Upper lobe of right lung (tissue), 1 donor: ENCODE data around the gene TBC1D14. TPM values are rescaled to one million over a fixed set of nuclear protein-coding genes. Genes with fewer than 3 reads are reported as not detected.

Source experiments
- ATAC-seq: fragments of 200-7000 bp; cut with Tn5 transposase; one replicate; pipeline ENCODE4 v1.9.1; 2020; ENCODE audit warnings: mild to moderate bottlenecking, moderate library complexity
- DNase-seq: peaks from one replicate; pipeline ENCODE4 v3.0.0-alpha.2; 2020
- H3K27ac ChIP-seq: fragments of 200-600 bp; one replicate; pipeline ENCODE4 v1.8.0; 2022
- H3K27me3 ChIP-seq: fragments of 200-600 bp; one replicate; pipeline ENCODE4 v1.8.0; 2022; ENCODE audit warnings: mild to moderate bottlenecking
- H3K36me3 ChIP-seq: fragments of 200-600 bp; one replicate; pipeline ENCODE4 v1.8.0; 2022
- H3K4me1 ChIP-seq: fragments of 200-600 bp; one replicate; pipeline ENCODE4 v1.8.0; 2022
- H3K4me3 ChIP-seq: fragments of 200-600 bp; one replicate; pipeline ENCODE4 v1.8.0; 2022; ENCODE audit warnings: mild to moderate bottlenecking
- H3K9me3 ChIP-seq: fragments of 200-600 bp; one replicate; pipeline ENCODE4 v1.8.0; 2022
- intact Hi-C: fragments of 100-400 bp; cut with DNase I; formaldehyde crosslinking; loops from one replicate; pipeline ENCODE4 v1.11.0; 2022
- total RNA-seq: library from RNA; stranded (reverse); fragmentation: NEBNext Ultra II Directional; extraction: Animal tissue kit (Norgen Biotek cat#: 25700); gene quantifications from one replicate; pipeline ENCODE4 v1.2.1, GENCODE V29; 2021
- TF ChIP-seq, protein P1 (sequence below): fragments of 200-600 bp; IDR thresholded peaks from one replicate; pipeline ENCODE4 v1.8.0; 2022; ENCODE audit warnings: antibody characterized with exemption
- donor health status: DM: no; HTN: yes; CAD: no; lungs with severe emphysema.

The TBC1D14 gene
- total RNA-seq, 1 donor from 2014 or later: 51.8 TPM

GRCh38 chr4:7068883-7069282, 159.3 kb downstream of the TBC1D14 start:
- Histone ChIP-seq H3K27ac (peak overlapping the region; percentile 89), H3K36me3 (peaks cover 12% of the 10 kb centered on the region), H3K4me3 (peak overlapping the region; percentile 82), H3K9me3 (no peaks in the 10 kb centered on the region), H3K4me1 (peaks cover 28% of the 10 kb centered on the region), H3K27me3 (no peaks in the 10 kb centered on the region)
- TF ChIP-seq, protein P1, sequence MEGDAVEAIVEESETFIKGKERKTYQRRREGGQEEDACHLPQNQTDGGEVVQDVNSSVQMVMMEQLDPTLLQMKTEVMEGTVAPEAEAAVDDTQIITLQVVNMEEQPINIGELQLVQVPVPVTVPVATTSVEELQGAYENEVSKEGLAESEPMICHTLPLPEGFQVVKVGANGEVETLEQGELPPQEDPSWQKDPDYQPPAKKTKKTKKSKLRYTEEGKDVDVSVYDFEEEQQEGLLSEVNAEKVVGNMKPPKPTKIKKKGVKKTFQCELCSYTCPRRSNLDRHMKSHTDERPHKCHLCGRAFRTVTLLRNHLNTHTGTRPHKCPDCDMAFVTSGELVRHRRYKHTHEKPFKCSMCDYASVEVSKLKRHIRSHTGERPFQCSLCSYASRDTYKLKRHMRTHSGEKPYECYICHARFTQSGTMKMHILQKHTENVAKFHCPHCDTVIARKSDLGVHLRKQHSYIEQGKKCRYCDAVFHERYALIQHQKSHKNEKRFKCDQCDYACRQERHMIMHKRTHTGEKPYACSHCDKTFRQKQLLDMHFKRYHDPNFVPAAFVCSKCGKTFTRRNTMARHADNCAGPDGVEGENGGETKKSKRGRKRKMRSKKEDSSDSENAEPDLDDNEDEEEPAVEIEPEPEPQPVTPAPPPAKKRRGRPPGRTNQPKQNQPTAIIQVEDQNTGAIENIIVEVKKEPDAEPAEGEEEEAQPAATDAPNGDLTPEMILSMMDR: no peak
- no peak for ATAC-seq
- DNase-seq: no peak
- intact Hi-C loops: no loop called here

DNA sequence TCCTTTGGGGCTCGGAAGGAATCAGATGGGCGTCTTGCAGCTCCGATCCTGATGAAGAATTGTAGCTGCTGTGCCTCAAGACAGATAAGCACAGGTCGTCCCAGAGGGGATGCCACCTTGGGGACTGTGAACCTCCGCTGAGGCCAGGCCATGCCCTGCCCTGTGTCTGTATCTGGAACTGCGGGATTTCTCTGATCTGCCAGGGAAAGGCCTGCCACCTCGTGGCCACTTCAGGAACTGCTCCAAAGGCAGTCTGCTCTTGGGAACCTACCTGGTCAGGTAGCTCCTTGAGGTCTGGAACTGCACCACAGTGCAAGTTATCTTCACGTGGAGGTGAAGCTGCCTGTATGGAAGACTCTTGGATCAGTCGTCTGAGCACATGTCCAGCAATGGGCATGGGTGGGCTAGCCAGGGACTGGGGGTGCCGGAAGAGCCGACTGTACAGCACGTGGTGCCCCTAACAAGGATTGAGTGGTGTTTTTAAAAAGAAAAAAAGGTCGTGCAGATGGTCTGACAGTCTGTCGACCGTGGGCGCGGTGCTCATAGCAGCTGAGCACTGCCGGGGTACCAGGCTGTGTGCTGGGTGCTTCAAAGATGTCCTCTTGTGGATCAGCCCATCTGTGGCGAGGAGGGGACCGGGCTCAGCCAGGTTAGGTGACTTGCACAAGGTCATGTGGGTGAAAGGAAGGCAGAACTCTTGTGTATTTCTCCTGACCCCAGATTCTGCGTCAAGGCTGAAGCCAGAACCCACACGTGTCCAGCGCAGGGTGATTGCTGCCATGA, 161.3 kb downstream of the TBC1D14 start:
- H3K4me3 ChIP-seq: no peak overlapping the region
- H3K27me3 ChIP-seq: no peaks in the 10 kb centered on the region
- no peaks in the 10 kb centered on the region for H3K36me3 ChIP-seq
- peaks cover 22% of the 10 kb centered on the region for H3K4me1 ChIP-seq
- no peaks in the 10 kb centered on the region for H3K9me3 ChIP-seq
- TF ChIP-seq, protein P1: peak; percentile 99
- ATAC-seq (peak; percentile 66), DNase-seq (peak; percentile 92)
- no peak overlapping the region for H3K27ac ChIP-seq
- intact Hi-C loops: loop anchor here (5.0 to 10.0 kb wide), 2 partner anchors 34 to 346 kb away; no protein-coding TSS in a partner anchor

DNA sequence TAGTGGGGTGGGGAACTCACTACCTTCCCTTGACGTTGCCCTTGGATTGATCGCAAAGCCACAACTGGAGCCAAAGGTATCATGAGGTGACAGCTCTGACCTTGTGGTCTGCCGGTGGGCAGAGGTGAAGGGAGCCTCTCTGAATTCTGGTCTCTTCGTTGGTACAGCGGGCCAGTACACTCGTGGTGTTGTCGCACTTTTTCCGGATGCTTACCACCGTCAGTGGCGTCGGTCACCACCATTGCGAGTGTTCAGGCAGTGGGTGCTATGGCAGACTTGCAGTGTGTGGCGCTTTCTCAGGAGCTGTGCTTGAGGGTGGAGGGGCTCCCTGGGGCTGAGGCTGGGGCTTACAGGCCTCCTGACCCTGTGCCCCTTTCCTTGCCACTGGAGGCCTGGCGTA, 163.4 kb downstream of the TBC1D14 start:
- Histone ChIP-seq H3K27me3 (no peaks in the 10 kb centered on the region), H3K4me1 (peaks cover 12% of the 10 kb centered on the region), H3K36me3 (no peaks in the 10 kb centered on the region), H3K4me3 (no peak overlapping the region), H3K27ac (no peak overlapping the region), H3K9me3 (no peaks in the 10 kb centered on the region)
- TF ChIP-seq, protein P1: no peak
- DNase-seq (peak; percentile 57), ATAC-seq (no peak)
- intact Hi-C loops: loop anchor here (5.0 to 10.0 kb wide), 2 partner anchors 36 to 348 kb away; no protein-coding TSS in a partner anchor

DNA sequence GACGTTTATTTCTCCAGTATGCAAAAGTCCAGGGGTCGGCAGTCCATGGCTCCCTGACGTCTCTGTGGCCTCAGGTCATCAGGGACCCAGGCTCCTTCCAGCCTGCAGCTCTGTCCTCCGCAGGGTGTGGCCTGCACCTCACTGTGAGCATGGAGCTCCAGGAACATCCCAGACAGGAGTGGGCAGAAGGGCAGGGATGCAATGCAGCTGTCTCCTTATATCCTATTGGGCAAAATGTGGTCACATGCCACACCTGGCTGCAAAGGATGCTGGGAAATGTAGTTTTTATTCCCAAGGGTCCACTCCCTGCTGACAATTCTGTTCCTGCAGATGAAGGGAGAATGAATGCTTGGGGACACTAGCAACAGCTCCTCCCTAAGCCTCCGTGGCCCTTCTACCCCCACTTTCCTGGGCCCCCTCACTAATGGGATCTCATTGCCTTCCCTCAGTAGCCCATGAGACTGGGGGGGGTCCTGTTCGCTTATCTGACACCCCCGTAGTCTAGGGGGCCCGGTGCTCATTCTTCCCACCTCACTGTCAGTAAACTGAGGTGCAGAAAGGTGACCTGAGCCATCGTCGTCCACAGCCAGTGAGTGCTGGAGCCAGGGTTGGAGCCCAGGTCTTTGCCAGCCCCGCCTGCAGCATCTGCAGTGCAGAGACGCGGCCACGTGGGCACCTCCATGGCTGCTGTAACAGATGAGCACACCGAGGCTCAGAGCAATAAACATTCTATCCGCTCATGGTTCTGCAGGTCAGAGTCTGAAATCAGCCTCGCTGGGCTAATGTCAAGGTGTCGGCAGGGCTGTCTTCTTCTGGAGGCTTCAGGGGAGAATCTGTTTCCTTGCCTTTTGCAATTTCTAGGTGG, 164.1 kb downstream of the TBC1D14 start:
- Histone ChIP-seq H3K36me3 (no peaks in the 10 kb centered on the region), H3K27ac (no peak overlapping the region), H3K4me1 (peaks cover 10% of the 10 kb centered on the region), H3K9me3 (no peaks in the 10 kb centered on the region), H3K27me3 (no peaks in the 10 kb centered on the region), H3K4me3 (no peak overlapping the region)
- no peak for DNase-seq
- TF ChIP-seq, protein P1: no peak
- intact Hi-C loops: loop anchor here (5.0 to 10.0 kb wide), 2 partner anchors 36 to 349 kb away; no protein-coding TSS in a partner anchor
- ATAC-seq: peak; percentile 14

GRCh38 chr4:7074426-7074825, 164.8 kb downstream of the TBC1D14 start:
- DNase-seq: no peak

More at GRCh38 chr4:7074426-7074825, 164.8 kb downstream of the TBC1D14 start:
- Histone ChIP-seq H3K27ac (no peak overlapping the region), H3K4me1 (peaks cover 5% of the 10 kb centered on the region), H3K36me3 (no peaks in the 10 kb centered on the region), H3K27me3 (no peaks in the 10 kb centered on the region), H3K4me3 (no peak overlapping the region), H3K9me3 (no peaks in the 10 kb centered on the region)
- TF ChIP-seq, protein P1: no peak
- intact Hi-C loops: loop anchor here (5.0 to 10.0 kb wide), 2 partner anchors 37 to 350 kb away; no protein-coding TSS in a partner anchor
- ATAC-seq: no peak
